WTC11 (cell line): Measurements from ENCODE around the gene UPF3A.

Source experiments
- ATF3 ChIP-seq: sonication (generic); formaldehyde crosslinking; conservative IDR thresholded peaks from 2 replicates; pipeline ENCODE4 v1.8.1; 2022; ENCODE audit warnings: mild to moderate bottlenecking, missing genetic modification reagents
- CTCF ChIP-seq: fragments of 200-600 bp; IDR thresholded peaks from 2 replicates; pipeline ENCODE4 v1.8.0; 2022; ENCODE audit warnings: antibody characterized with exemption
- ZNF138 ChIP-seq: sonication (generic); formaldehyde crosslinking; conservative IDR thresholded peaks from 2 replicates; pipeline ENCODE4 v1.8.1; 2022; ENCODE audit warnings: mild to moderate bottlenecking, moderate library complexity, missing genetic modification reagents

- no peak for TF ChIP-seq ATF3 (CRISPR knock-in tag)
- TF ChIP-seq CTCF, result no peak
- TF ChIP-seq ZNF138 (CRISPR knock-in tag), result no peak
Observed at GRCh38 chr13:114279146-114279545, 2.3 kb upstream of the UPF3A start.
